HuH-7 (cell line): Measurements from ENCODE around the gene RASGEF1B.

ENCODE experiments used
- DNase-seq: peaks from one replicate; pipeline ENCODE4 v3.0.0; 2011; ENCODE audit warnings: low spot score

RASGEF1B gene

DNA sequence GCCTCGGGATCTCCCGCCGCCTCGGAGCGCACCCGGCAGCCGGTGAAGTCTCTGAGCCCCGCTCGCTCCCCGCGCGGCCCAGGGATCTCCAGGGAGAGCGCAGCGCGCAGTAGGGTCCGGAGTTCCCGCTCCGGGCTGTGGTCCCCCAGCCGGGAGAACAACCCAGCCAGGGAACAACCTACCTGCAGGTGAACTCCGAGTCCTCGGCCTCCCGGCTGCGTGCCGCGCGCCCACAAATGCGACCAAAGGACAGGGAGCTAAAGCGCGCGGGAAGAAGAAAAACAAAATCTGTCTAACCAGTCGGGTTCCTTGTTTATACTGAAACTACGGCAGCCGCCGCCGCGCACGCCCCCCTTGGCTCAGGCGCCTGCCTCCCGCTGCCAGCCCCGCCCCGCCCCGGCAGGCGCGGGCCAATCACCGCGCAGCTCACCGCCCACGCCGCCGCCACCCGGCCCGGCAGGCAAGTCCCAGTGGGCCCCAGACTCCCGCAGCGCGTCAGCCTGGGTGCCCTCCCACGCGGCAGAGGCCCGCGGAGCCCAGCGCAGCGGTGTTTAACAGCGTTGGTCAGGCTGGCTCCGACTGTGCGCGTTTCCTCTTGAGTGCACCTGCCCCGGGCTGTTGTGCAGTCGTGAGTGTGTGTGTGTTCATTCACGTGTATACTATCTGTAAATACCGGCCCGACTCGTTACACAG lies at the start of gene RASGEF1B:
RASGEF1B (minus strand) TSS at position 320 of the 693 bp plus-strand sequence. CDS start 12,399 bp downstream, outside the sequence.
- DNase-seq: peak; percentile 67

DNA sequence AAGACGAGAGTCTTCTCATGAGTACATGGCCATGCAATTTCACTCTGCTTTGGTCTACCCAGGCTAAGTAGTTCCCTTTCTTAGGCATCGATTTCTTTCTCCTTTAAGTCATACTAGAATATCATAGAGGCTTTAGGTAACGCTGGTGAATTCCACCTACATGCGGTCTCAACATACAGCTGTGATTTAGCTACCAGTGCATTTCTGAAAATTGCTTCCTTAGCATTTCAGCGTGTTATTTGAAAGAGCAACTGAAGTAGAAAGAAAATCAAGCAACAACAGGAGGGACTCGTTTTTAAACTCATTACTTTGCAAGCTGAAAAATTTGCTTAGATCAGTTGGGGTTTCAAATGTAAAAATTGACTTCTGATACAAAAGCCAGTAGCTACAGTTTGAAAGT lies 48.1 kb upstream of the RASGEF1B start:
- no peak for DNase-seq

GRCh38 chr4:81519427-81519773 lies 47.7 kb upstream of the RASGEF1B start:
- DNase-seq: no peak

GRCh38 chr4:81518762-81519426 lies 47.2 kb upstream of the RASGEF1B start:
- no peak for DNase-seq

DNA sequence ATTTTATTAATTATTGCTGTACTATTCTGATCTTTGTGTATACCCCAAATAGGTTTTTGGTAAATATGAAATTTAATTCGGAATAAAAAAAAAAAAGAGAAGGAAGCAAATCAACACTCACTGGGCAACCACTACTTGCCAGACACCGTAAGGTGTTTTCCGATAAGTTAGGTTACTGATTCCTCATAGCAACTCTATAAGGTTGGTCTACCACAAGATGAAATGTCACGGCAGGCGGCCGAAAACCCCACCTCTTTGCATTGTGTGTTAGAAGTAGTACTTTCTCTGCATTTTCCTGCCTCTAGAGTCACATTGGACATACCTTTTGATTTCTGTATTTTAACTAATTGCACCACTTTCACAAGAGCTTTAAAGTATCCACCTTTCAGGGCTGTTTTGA lies 44.5 kb upstream of the RASGEF1B start:
- DNase-seq: no peak

- no peak for DNase-seq
Measured at GRCh38 chr4:81512757-81513501, 41.2 kb upstream of the RASGEF1B start.

DNA sequence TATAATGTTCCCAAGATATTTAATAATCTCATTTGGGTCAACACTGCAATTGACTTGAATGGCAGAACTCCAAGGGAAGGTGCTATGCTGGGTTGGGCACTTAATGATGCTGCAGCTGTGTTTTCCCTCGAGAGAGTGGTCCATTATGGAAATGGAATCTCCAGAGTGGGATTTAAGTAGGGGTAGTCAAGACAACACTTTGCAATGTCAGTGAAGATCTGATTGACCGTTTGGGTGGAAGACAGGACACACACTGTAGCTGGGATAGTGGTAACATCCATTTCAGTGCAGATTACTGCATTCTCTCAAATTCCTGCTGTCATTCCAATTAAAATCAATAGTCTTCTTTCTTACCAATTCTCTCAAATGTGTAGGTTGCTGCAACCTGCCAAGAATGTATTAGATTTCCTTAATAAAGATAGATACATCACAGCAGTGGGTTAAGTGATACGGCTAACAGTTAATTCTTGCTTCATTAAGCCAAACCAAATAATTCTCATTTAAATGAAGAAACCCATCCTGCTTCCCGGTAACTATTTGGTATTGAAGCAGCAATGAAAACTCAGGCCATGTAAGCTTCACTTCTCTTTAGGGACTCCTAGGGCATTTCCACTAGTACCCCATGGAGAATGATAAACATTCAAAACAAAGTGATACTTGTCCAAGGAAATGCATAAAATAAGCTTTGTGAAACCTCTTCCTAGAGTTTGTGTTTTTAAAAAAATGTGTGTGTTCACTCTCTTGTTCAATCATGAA lies 40.5 kb upstream of the RASGEF1B start:
- no peak for DNase-seq

GRCh38 chr4:81510643-81511178 lies 39.0 kb upstream of the RASGEF1B start:
- no peak for DNase-seq

DNA sequence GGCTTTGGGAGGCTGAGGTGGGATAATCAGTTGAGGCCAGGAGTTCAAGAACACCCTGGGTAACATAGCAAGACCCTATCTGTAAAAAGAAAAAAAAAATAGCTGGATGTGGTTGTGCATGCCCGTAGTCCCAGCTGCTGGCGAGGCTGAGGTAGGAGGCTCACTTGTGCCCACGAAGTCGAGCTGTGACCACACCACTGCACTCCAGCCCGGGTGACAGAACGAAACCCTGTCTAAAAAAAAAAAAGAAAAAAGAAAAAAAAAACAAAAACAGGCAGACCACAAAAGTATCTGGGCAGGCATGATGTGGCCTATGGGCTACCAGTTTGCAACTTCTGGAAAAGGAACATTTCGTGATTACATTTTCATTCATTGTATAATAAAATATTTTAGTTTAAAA lies 38.1 kb upstream of the RASGEF1B start:
- no peak for DNase-seq

DNA sequence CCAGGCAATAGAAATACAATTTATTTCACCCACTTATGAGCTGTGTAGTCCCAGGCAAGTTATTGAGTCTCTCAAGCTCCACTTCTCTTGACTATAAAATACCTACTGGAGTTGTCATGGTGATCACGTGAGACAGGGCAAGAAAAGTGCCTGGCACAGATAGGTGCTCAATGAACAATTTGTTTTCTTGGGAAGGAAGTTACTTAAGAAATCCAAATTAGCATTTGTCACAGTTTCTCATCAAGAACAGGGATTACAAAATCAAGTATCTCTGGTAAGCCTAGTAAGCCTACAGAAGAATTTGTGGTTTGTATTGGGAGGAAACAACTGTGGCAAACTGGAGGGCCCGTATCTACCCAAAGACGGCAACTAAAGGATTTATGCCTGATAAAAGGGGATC lies 37.5 kb upstream of the RASGEF1B start:
- DNase-seq: no peak

DNA sequence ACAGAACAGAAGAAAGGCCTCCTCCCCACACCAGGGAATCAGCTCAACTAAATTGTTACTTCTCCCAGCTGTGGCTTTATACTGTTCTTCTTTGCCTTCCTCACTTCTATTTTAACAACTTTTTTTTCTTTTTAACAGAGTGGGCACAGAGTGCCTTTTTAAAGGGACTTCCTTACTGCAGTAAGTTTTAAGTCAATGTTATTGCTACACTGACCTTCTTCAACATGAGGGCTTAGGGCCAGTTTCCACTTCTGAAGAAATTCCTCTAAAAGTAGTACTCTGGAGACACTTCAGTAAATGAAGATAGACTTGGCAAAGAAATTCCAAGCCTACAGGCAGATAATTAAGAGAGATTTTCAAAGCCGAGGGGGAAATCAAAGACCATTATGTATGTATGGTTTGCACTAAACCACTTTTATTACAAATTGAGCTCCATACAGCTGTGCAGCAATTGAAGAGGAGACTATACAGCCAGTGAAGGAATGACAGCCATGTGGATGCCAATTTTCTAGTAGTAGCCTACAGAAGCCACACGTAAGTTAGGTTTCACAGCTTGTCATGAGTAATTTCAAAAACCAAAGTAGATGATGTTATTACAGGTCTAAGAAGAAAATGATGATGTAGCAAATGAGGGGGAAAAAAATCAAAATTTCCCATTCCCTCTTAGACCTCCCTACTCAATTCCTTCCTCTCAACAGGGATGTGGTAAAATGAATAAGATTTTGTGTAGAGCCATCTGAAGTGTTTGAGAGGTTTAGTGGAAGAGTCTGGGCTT lies 36.9 kb upstream of the RASGEF1B start:
- DNase-seq: no peak

GRCh38 chr4:81507530-81507929 lies 35.8 kb upstream of the RASGEF1B start:
- DNase-seq: no peak

DNA sequence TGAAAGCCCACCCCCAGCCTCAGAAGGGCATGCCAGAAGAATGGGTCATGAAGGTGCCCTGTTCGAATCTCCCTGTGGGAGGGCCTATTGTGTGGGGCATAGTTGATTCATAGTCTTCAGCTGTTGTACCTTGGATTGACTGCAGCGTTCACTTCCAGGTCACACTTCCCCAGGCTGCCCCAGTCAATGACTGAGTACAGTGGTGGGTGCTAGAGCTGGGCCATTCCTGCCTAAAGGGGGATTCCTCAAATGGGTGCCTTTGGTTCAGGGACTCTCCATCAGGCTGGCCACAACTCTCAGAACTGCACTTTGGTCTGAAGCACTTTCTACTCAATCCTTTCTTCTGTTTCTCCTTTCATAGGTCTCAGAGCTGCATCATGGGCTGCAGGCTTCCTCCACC lies 35.0 kb upstream of the RASGEF1B start:
- DNase-seq: no peak

GRCh38 chr4:81505726-81506125 lies 34.0 kb upstream of the RASGEF1B start:
- no peak for DNase-seq

GRCh38 chr4:81505004-81505598 lies 33.4 kb upstream of the RASGEF1B start:
- no peak for DNase-seq

GRCh38 chr4:81504112-81505003 lies 32.7 kb upstream of the RASGEF1B start:
- no peak for DNase-seq

- no peak for DNase-seq
Measured at GRCh38 chr4:81503586-81503985, 31.9 kb upstream of the RASGEF1B start.

DNA sequence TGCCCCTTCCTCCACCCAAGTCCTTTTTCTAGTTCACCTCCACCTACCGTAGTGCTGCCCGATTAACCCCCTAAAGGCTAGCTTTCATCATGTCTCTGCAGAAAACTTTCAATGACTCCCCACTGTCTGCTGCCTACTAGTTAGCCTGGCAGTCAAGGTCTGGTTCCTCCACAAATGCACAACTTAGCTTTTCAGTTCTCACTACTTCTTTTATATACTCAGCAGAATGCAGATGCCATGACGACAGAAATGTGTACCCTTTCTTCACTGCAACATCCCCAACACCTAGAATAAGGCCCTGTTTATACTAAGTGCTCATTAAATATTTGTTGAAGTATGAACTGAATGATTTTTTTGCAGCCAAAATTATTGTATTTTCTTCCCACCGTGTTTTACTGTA lies 30.9 kb upstream of the RASGEF1B start:
- DNase-seq: no peak

DNA sequence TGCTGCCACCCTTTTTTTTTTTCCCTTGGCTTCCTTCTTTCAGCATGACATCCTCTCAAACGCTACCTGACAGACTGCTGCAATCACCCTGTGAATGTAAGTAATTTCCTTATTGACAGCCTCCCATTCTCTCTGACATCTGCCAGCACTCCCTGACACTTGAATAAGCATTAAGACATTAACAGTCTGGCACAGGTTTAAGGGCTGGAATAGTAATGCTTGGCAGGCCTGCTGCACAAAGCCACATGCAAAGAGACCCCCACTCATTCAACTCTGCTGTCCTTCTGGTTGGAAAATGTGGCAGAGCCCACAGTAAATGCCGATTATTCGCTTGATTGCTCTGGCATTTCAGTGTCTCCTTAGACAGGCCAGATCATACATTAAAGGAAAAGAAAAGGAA lies 28.1 kb upstream of the RASGEF1B start:
- DNase-seq: no peak

- no peak for DNase-seq
Measured at GRCh38 chr4:81498551-81499099, 26.9 kb upstream of the RASGEF1B start.
